ENCODE measurements around the gene ZCCHC8.
A peak's percentile ranks its signal among the peaks of the same experiment; 100 is the strongest.

Gene ZCCHC8

DNA sequence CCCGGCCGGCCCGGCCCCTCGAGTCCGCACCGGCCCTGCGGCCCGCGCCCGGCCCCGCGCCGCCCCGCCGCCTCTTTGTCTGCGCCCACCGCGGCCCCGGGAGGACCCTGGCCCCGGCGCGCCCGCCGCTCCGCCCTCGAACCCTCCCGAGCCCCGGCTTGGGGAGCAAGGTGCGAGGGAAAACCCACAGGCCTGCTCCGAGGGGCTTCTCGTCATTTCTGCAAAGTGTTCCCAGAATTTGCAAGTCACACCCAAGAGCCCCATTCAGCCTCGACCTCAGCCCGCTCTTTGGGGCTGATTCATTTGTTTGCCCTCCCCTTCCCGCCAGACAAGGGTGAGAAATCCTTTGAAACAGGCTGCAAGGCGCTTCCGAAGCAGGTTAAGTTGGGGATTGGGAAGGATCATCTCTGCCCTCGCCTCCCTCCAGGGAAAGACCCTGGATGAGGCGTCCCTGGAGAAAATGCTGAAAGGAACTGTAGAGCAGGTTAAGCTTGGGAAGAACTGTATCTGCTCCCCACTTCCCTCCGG is 77.9 kb downstream of the ZCCHC8 start:
- DNase-seq = no peak

- peak; percentile 35 for DNase-seq
These were observed 78.7 kb downstream of the ZCCHC8 start, which contains the start of gene CLIP1 for GRCh38 chr12:122421821-122422729. CLIP1 (minus strand) TSS chr12:122422669; CDS start chr12:122380452, 42,217 bp downstream.
